SU-DHL-6 (cell line): ENCODE data around the gene TDRD6.
"Not testable (repeated sequence)": the region's sequence is repeated elsewhere in the genome, so short reads cannot be mapped to it uniquely, and the experiment has no call there.

Experiments used
- H2AFZ ChIP-seq: fragments of 200-600 bp; sonication (generic); 2 replicates; pipeline ENCODE4 v1.6.1; 2014; ENCODE audit warnings: low read depth, mild to moderate bottlenecking, moderate library complexity, mixed read lengths, antibody characterized with exemption, low read length; ENCODE audit not compliant: severe bottlenecking
- H3F3A ChIP-seq: fragments of 200-600 bp; shearing (Covaris generic); 2 replicates; pipeline ENCODE4 v1.6.0; 2016; ENCODE audit warnings: antibody characterized with exemption, mild to moderate bottlenecking; ENCODE audit not compliant: insufficient read depth
- H3K27ac ChIP-seq: fragments of 200-600 bp; sonication (generic); 2 replicates; pipeline ENCODE4 v1.5.1; 2016; ENCODE audit warnings: low read depth, mild to moderate bottlenecking, low read length, moderate library complexity, mixed read lengths
- H3K27me3 ChIP-seq: fragments of 200-600 bp; sonication (generic), shearing (Covaris generic); 2 replicates; pipeline ENCODE4 v1.6.0; 2014; ENCODE audit warnings: mild to moderate bottlenecking, low read length
- H3K36me3 ChIP-seq: fragments of 200-600 bp; sonication (generic); 2 replicates; pipeline ENCODE4 v1.6.1; 2014; ENCODE audit warnings: mild to moderate bottlenecking, low read length, mixed read lengths
- H3K4me2 ChIP-seq: fragments of 300-600, 200-600 bp; shearing (Covaris generic), sonication (generic); 2 replicates; pipeline ENCODE4 v1.6.0; 2014; ENCODE audit warnings: low read length, low read depth, mild to moderate bottlenecking; ENCODE audit not compliant: poor library complexity, severe bottlenecking
- H3K4me3 ChIP-seq: fragments of 200-600 bp; sonication (generic); 2 replicates; pipeline ENCODE4 v1.5.1; 2014; ENCODE audit warnings: antibody characterized with exemption, low read length, mild to moderate bottlenecking, mixed read lengths; ENCODE audit not compliant: insufficient read depth, poor library complexity, severe bottlenecking
- H3K79me2 ChIP-seq: fragments of 200-600 bp; sonication (generic); 2 replicates; pipeline ENCODE4 v1.6.1; 2014; ENCODE audit warnings: mild to moderate bottlenecking, low read length, moderate library complexity; ENCODE audit not compliant: insufficient read depth
- H3K9ac ChIP-seq: fragments of 200-600 bp; sonication (generic); 2 replicates; pipeline ENCODE4 v1.7.0; 2014; ENCODE audit warnings: mild to moderate bottlenecking, low read length
- H3K9me2 ChIP-seq: fragments of 200-600 bp; sonication (generic); replicated peaks from 2 replicates; pipeline ENCODE4 v1.6.1; 2014; ENCODE audit warnings: low read length; ENCODE audit not compliant: insufficient read depth
- H3K9me3 ChIP-seq: fragments of 200-600 bp; sonication (generic); 2 replicates; pipeline ENCODE4 v1.6.1; 2014; ENCODE audit warnings: low read length, mixed read lengths; ENCODE audit not compliant: insufficient read depth
- H4K20me1 ChIP-seq: fragments of 200-600 bp; sonication (generic); 2 replicates; pipeline ENCODE4 v1.6.1; 2014; ENCODE audit warnings: low read depth, mild to moderate bottlenecking, antibody characterized with exemption, low read length, moderate library complexity, mixed read lengths
- CTCF ChIP-seq: fragments of 200-600 bp; sonication (generic); IDR thresholded peaks from one replicate; pipeline ENCODE4 v1.5.1; 2017; ENCODE audit warnings: antibody characterized with exemption, mild to moderate bottlenecking, low read length, moderate library complexity; ENCODE audit not compliant: insufficient read depth, poor library complexity, severe bottlenecking
- EZH2phosphoT487 ChIP-seq: fragments of 200-600 bp; sonication (generic), shearing (Covaris generic); conservative IDR thresholded peaks from 2 replicates; pipeline ENCODE4 v1.6.1; 2018; ENCODE audit warnings: mild to moderate bottlenecking, antibody characterized with exemption, low read length, moderate library complexity, mixed read lengths

TDRD6 gene

GRCh38 chr6:46743425-46744158, 55.9 kb downstream of the TDRD6 start:
- Histone ChIP-seq H2AFZ (no peak overlapping the region), H3K27me3 (no peaks in the 10 kb centered on the region), H3K9ac (no peak overlapping the region)

GRCh38 chr6:46744159-46744725, 56.6 kb downstream of the TDRD6 start:
- H3K27me3 ChIP-seq, H3K9ac ChIP-seq, H3K27ac ChIP-seq, H3K9me2 ChIP-seq, H3K4me2 ChIP-seq, H3K79me2 ChIP-seq, H3K9me3 ChIP-seq, H3F3A ChIP-seq, H2AFZ ChIP-seq, H4K20me1 ChIP-seq, H3K36me3 ChIP-seq, H3K4me3 ChIP-seq: not testable (repeated sequence)

More at GRCh38 chr6:46743425-46744158, 55.9 kb downstream of the TDRD6 start:
- Histone ChIP-seq H3F3A (no peaks in the 10 kb centered on the region), H3K4me3 (no peak overlapping the region), H3K4me2 (no peak overlapping the region), H4K20me1 (no peaks in the 10 kb centered on the region), H3K9me3 (no peaks in the 10 kb centered on the region), H3K36me3 (no peaks in the 10 kb centered on the region), H3K27ac (no peak overlapping the region), H3K79me2 (no peaks in the 10 kb centered on the region), H3K9me2 (no peaks in the 10 kb centered on the region)
- TF ChIP-seq CTCF (no peak), EZH2phosphoT487 (no peak)

GRCh38 chr6:46745973-46746372, 58.3 kb downstream of the TDRD6 start:
- Histone ChIP-seq H3K9me3 (no peaks in the 10 kb centered on the region), H3K79me2 (no peaks in the 10 kb centered on the region), H3K4me3 (no peak overlapping the region), H3K36me3 (no peaks in the 10 kb centered on the region), H3K27ac (no peak overlapping the region), H3K9ac (no peak overlapping the region), H3K4me2 (no peak overlapping the region), H3K27me3 (no peaks in the 10 kb centered on the region), H2AFZ (no peak overlapping the region), H4K20me1 (no peaks in the 10 kb centered on the region), H3K9me2 (no peaks in the 10 kb centered on the region), H3F3A (no peaks in the 10 kb centered on the region)
- no peak for TF ChIP-seq EZH2phosphoT487
- TF ChIP-seq CTCF = no peak

GRCh38 chr6:46746696-46747095, 59.0 kb downstream of the TDRD6 start, which contains the start of gene ANKRD66:
ANKRD66 (plus strand) TSS chr6:46746933; CDS start chr6:46751949, 5,016 bp downstream.
- no peaks in the 10 kb centered on the region for H3F3A ChIP-seq
- no peak within 1 kb of the TSS for H3K4me2 ChIP-seq
- H3K9me3 ChIP-seq = no peaks in the 10 kb centered on the region
- H2AFZ ChIP-seq = no peak within 1 kb of the TSS
- no peaks in the 10 kb centered on the region for H3K27me3 ChIP-seq
- no peaks in the 10 kb centered on the region for H3K79me2 ChIP-seq
- no peak within 1 kb of the TSS for H3K4me3 ChIP-seq
- no peaks in the 10 kb centered on the region for H4K20me1 ChIP-seq
- no peak within 1 kb of the TSS for H3K9ac ChIP-seq
- H3K9me2 ChIP-seq = no peaks in the 10 kb centered on the region
- no peaks in the 10 kb centered on the region for H3K36me3 ChIP-seq
- no peak within 1 kb of the TSS for H3K27ac ChIP-seq
- TF ChIP-seq CTCF = no peak
- TF ChIP-seq EZH2phosphoT487 = no peak
